HUES48 (cell line): ENCODE measurements around the gene TMEM44.
A peak's percentile ranks its signal among the peaks of the same experiment; 100 is the strongest.

ENCODE experiments used
- H3K27ac ChIP-seq: one replicate; pipeline ENCODE4 v1.7.0; 2013; ENCODE audit warnings: low read depth, low read length, inconsistent platforms
- H3K27me3 ChIP-seq: 2 replicates; pipeline ENCODE4 v1.6.1; 2013; ENCODE audit warnings: mild to moderate bottlenecking, low read length; ENCODE audit not compliant: control insufficient read depth, insufficient read depth
- H3K36me3 ChIP-seq: 2 replicates; pipeline ENCODE4 v1.6.1; 2013; ENCODE audit warnings: low read length; ENCODE audit not compliant: control insufficient read depth, insufficient read depth
- H3K4me1 ChIP-seq: 2 replicates; pipeline ENCODE4 v1.6.1; 2013; ENCODE audit warnings: mild to moderate bottlenecking, low read length; ENCODE audit not compliant: control insufficient read depth, insufficient read depth
- H3K4me3 ChIP-seq: 2 replicates; pipeline ENCODE4 v1.5.1; 2013; ENCODE audit warnings: mild to moderate bottlenecking, low read depth, low read length
- H3K9ac ChIP-seq: 2 replicates; pipeline ENCODE4 v1.6.1; 2013; ENCODE audit warnings: mild to moderate bottlenecking, low read depth, low read length, moderate library complexity
- H3K9me3 ChIP-seq: 2 replicates; pipeline ENCODE4 v1.6.1; 2013; ENCODE audit warnings: low read length; ENCODE audit not compliant: control insufficient read depth, insufficient read depth

TMEM44 gene

GRCh38 chr3:194598771-194599557 lies 34.3 kb downstream of the TMEM44 start:
- Histone ChIP-seq H3K9me3 (no peaks in the 10 kb centered on the region), H3K27ac (no peak overlapping the region), H3K36me3 (peaks cover 9% of the 10 kb centered on the region; the same call in 1 of the 2 replicates), H3K27me3 (no peaks in the 10 kb centered on the region), H3K4me3 (no peak overlapping the region), H3K4me1 (no peaks in the 10 kb centered on the region), H3K9ac (no peak overlapping the region)

- H3K9ac ChIP-seq: no peak overlapping the region
- H3K27ac ChIP-seq: no peak overlapping the region
- no peaks in the 10 kb centered on the region for H3K9me3 ChIP-seq
- 0 out of 2 replicates have a peak, but pooled peaks cover 2% of the 10 kb centered on the region for H3K36me3 ChIP-seq
- no peak overlapping the region for H3K4me3 ChIP-seq
- no peaks in the 10 kb centered on the region for H3K27me3 ChIP-seq
- no peaks in the 10 kb centered on the region for H3K4me1 ChIP-seq
Observed at GRCh38 chr3:194596906-194597305, 36.3 kb downstream of the TMEM44 start.

- H3K4me1 ChIP-seq: no peaks in the 10 kb centered on the region
- no peak overlapping the region for H3K9ac ChIP-seq
- H3K27me3 ChIP-seq: no peaks in the 10 kb centered on the region
- no peaks in the 10 kb centered on the region for H3K9me3 ChIP-seq
- H3K36me3 ChIP-seq: peaks cover 9% of the 10 kb centered on the region; the same call in 1 of the 2 replicates
- H3K27ac ChIP-seq: no peak overlapping the region
- H3K4me3 ChIP-seq: no peak overlapping the region
Observed at GRCh38 chr3:194592798-194593752, 40.1 kb downstream of the TMEM44 start.

- Histone ChIP-seq H3K27me3 (no peaks in the 10 kb centered on the region), H3K9me3 (no peaks in the 10 kb centered on the region), H3K9ac (no peak overlapping the region), H3K4me3 (no peak overlapping the region), H3K4me1 (no peaks in the 10 kb centered on the region), H3K36me3 (peaks cover 7% of the 10 kb centered on the region; the same call in 1 of the 2 replicates), H3K27ac (no peak overlapping the region)
Observed at GRCh38 chr3:194588741-194589140, 44.5 kb downstream of the TMEM44 start.

GRCh38 chr3:194588236-194588635 lies 45.0 kb downstream of the TMEM44 start:
- H3K4me1 ChIP-seq: no peaks in the 10 kb centered on the region
- no peaks in the 10 kb centered on the region for H3K9me3 ChIP-seq
- H3K27ac ChIP-seq: no peak overlapping the region
- H3K9ac ChIP-seq: no peak overlapping the region
- H3K4me3 ChIP-seq: no peak overlapping the region
- H3K36me3 ChIP-seq: peaks cover 7% of the 10 kb centered on the region; the same call in 1 of the 2 replicates
- no peaks in the 10 kb centered on the region for H3K27me3 ChIP-seq

GRCh38 chr3:194587438-194587931 lies 45.7 kb downstream of the TMEM44 start:
- Histone ChIP-seq H3K27ac (no peak overlapping the region), H3K4me3 (no peak overlapping the region), H3K4me1 (no peaks in the 10 kb centered on the region), H3K9me3 (no peaks in the 10 kb centered on the region), H3K27me3 (no peaks in the 10 kb centered on the region), H3K9ac (no peak overlapping the region), H3K36me3 (peaks cover 7% of the 10 kb centered on the region; the same call in 1 of the 2 replicates)

DNA sequence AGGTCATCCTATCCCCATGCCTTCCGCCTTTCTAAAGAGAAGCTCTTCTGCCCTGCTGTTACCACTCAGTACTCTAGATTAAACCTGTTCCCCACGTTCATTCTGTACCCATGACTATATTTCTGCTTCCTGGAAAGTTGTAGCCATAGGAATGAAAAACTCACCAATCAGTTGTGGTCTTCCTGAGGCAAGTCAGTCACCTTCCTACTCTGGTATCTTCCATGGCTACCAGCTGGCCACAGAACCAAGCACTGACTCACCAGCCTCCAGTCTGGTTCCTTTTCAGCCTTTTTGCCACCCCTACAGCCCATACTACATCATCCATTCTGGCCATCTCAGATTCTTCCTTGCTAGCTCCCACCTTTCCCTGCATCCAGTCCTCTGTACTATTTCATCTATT lies 46.4 kb downstream of the TMEM44 start:
- Histone ChIP-seq H3K4me1 (no peaks in the 10 kb centered on the region), H3K27ac (no peak overlapping the region), H3K4me3 (no peak overlapping the region), H3K9ac (no peak overlapping the region), H3K27me3 (no peaks in the 10 kb centered on the region), H3K9me3 (no peaks in the 10 kb centered on the region), H3K36me3 (peaks cover 7% of the 10 kb centered on the region; the same call in 1 of the 2 replicates)

- H3K27me3 ChIP-seq: no peaks in the 10 kb centered on the region
- no peak overlapping the region for H3K9ac ChIP-seq
- H3K9me3 ChIP-seq: no peaks in the 10 kb centered on the region
- peaks cover 7% of the 10 kb centered on the region; the same call in 1 of the 2 replicates for H3K36me3 ChIP-seq
- no peak overlapping the region for H3K27ac ChIP-seq
- no peaks in the 10 kb centered on the region for H3K4me1 ChIP-seq
- no peak overlapping the region for H3K4me3 ChIP-seq
Observed at GRCh38 chr3:194585880-194586281, 47.3 kb downstream of the TMEM44 start.

DNA sequence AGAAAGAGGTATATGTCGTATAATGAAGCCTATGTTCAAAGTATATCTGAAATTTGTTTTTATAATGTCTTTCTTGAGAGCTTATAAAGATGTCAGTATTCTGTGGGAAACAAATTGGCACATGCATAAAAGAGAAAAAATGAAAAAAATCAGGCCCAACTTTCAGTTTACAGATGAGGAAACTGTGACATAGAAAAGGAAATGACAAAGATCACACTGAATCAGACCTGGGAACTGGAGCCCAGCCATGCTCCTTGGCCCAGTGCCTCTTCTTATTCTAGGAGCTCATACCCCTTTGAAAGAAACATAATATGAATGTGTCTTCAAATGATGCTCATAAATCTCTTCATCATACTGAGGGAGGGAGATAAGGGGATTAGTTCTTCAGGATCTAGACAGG lies 48.4 kb downstream of the TMEM44 start:
- Histone ChIP-seq H3K4me3 (peak overlapping the region; percentile 93), H3K9ac (no peak overlapping the region), H3K36me3 (peaks cover 5% of the 10 kb centered on the region; the same call in 1 of the 2 replicates), H3K9me3 (no peaks in the 10 kb centered on the region), H3K27ac (no peak overlapping the region), H3K4me1 (no peaks in the 10 kb centered on the region), H3K27me3 (no peaks in the 10 kb centered on the region)

DNA sequence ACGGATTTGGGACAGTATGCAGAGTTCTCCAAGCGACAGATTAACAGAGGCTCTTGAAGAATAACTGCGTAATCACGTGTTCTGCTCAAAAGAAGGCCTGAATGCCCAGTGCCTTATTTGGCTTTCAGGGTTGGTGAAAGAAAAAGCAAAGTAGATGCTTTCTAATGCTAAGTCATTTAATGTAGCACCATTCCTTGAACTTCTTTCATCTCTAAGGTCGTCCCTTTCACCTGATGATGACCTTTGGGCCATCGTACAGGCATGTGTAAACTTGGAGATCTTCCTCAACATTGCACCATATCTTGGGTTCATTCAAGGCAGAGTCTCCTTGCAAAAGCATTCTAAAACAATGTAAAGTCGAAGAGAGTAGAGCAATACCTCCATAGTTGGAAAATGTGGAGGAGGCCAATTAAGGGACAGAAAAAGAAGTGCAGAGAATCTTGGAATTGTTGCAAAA lies 48.9 kb downstream of the TMEM44 start:
- Histone ChIP-seq H3K9me3 (no peaks in the 10 kb centered on the region), H3K4me3 (peak overlapping the region; percentile 93), H3K36me3 (0 out of 2 replicates have a peak, but pooled peaks cover 3% of the 10 kb centered on the region), H3K27me3 (no peaks in the 10 kb centered on the region), H3K27ac (peak overlapping the region; percentile 89), H3K4me1 (no peaks in the 10 kb centered on the region), H3K9ac (peak overlapping the region; percentile 89)
